DMS153 (cell line): ENCODE results near the gene AUP1.
"Not testable (repeated sequence)": the region's sequence is repeated elsewhere in the genome, so short reads cannot be mapped to it uniquely, and the experiment has no call there.

Experiments used
- DNase-seq: peaks from one replicate; lab custom pipeline; 2025; lab: John Stamatoyannopoulos, UW

Gene AUP1, protein sequence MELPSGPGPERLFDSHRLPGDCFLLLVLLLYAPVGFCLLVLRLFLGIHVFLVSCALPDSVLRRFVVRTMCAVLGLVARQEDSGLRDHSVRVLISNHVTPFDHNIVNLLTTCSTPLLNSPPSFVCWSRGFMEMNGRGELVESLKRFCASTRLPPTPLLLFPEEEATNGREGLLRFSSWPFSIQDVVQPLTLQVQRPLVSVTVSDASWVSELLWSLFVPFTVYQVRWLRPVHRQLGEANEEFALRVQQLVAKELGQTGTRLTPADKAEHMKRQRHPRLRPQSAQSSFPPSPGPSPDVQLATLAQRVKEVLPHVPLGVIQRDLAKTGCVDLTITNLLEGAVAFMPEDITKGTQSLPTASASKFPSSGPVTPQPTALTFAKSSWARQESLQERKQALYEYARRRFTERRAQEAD

DNA sequence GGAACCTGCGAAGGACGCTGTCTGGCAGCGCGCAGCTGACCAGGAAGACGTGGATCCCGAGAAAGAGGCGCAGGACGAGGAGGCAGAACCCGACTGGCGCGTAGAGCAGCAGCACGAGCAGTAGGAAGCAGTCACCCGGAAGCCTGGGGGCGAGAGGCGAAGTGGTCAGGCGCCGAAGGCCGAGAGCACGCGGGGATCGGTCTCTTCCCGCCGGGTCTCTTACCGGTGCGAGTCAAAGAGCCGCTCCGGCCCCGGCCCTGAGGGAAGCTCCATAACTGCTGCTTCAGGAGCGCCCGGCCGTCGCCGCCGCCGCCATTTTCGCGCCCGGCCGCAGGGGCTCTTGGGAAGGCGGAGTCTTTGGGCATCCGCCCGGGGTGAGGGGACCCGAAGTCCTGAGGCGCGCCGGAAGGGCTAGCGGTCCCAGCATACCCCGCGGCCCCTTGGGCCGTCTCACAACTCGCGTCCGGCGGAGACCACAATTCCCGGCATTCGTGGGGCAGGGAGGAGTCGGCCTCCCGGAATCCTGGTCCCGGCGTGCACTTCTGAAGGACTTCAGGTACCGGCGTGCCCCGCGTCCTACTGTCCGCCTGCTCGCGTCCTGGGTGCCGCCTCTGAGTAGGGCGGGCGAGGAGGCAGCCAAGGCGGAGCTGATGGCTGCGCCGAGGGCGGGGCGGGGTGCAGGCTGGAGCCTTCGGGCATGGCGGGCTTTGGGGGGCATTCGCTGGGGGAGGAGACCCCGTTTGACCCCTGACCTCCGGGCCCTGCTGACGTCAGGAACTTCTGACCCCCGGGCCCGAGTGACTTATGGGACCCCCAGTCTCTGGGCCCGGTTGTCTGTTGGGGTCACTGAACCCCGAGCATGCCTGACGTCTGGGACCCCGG is at the start of gene AUP1, which contains the start of gene HTRA2:
TSS of gene AUP1 (minus strand) at position 350 of the 882 bp plus-strand sequence. CDS start at position 273, 77 bp downstream.
TSS of gene HTRA2 (plus strand) at position 577 of the 882 bp plus-strand sequence. CDS start at position 651, 74 bp downstream.
- DNase-seq, result peak; percentile 98

DNA sequence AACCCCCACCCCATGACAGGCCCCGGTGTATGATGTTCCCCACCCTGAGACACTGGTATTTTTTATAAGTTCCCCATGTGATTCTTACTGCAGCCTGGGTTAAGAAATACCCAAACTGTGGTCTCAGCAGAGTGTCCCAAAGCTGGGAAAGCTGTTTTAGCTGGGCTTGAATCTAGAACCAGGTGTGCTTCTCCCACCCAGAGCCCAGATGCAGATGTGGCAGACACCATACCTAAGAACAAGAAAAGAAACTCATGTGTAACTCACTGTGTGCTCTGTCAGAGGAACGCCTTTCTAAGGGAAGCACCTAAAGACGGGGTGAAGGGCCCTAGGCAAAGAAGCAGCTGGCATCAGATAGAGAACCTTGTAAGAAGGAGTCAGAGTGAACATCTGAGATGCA is 48.9 kb upstream of the AUP1 start:
- no peak for DNase-seq

DNA sequence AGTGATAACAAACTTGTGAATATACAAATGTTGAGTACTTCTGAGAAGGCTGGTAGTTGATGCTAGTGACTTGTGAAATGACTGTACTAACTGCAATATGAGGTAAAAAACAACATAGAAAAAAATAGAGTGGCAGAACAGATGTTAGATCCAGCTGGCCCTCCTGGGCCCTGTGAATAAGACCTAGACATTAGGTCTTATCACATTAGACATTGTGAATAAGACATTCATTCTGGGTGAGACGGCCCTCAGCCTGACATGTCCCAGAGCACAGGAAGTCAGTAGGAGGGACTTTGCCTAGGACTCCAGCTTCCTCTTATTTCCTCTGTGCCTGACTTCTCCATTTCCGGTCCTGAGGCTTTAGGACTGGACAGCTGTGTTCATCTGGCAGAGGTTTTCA is 47.9 kb upstream of the AUP1 start:
- DNase-seq, result no peak

DNA sequence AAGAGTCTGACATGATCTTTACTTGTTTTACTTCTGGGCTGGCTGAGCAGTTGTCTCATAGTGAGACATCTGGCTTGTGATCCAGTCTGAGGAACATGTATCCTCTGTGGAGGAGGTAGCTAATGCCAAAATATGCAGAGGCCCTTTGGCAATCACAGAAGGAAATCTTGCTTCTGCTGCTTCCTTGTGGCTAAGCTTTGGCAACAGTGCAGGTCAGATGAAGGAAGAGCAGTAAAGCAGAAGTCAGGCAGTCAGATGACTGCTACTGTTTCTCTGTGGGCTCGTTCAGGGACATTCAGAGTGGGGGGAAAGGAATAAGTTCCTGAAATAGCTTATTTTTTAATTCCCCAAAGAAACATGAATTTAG is 47.3 kb upstream of the AUP1 start:
- no peak for DNase-seq

DNA sequence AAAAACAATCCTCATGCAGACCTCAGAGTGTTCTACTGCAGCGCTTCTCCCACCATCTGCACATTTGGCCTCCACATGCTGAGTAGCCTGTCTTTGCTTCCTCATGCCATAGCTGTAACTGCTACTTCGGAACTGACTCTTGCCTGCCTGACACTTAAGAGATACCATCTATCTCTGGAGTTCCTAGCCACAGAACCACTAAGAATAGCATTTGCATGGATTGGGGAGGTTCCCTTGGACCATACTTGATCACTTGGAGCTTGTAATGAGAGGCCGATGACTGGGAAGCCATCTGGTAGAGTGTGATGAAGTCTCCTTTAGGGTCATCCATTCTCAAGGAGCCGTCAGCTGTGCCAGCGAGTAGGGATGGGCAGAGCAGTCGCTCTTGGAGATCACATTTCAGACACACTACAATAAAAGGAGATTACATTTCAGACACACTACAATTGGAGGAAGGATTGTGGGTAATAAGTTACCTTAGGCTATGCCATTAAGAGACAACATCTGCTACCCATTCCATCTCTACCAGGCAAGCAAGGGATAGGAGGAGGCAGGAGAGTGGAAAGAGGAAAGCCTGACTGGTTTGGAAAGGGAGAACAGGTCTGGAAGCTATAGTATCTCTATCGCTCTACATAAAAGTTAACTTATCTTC is 46.8 kb upstream of the AUP1 start:
- no peak for DNase-seq

DNA sequence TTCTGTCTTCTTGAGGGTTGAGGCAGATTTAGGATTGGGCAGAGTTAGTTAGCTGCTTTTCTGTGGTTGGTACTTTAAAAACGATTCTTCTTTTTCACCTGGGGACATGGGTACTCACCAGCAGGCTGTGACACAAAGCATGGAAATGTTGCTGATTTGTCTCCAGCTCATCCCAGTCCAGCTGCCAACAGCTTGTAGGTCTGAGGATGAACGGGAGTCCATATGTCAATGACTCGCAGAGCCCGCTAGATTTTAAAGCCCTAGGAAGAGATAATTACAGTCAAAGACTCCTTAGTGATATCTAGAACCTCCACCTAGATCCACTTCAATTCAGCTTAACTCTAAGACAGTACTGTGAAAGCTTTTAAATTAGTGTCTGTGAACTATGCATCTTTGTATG is 45.8 kb upstream of the AUP1 start:
- DNase-seq, result no peak

DNA sequence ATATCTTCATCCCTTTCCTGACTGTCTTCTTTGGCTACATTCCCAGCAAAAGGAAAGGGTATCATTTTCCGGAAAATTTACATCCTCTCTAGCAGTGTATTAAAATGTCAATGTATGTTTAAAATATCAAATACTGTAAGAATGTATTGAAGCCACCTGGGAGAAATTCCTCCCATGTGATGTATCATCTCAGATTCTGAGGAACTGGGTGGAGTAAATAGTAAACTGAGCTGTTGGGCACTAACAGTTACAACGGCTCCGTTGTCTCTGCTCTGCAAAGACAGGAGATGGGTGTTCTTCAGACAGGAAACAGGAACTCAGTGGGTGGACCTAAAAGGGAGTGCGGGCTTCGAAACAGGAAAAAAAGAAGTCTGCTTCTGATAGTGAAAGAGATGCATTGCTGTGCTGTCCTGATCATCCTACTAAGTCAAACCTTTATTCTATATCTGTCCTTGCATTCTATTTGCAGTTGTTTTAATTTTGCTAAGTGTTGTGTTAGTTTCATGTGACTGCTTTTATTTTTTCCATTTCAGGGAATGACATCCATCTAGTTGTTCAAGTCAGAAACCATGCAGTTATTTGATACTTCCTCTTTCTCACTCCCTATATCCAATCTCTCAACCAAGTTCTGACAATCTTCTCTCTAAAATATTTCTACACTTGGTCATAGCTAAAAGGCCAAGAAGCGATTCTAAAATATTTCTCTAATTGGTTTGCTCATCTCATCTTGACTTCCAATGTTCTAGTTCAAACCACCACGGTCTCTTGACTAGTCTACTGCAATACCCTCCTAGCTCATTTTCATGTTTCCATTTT is 44.4 kb upstream of the AUP1 start:
- DNase-seq, result no peak

DNA sequence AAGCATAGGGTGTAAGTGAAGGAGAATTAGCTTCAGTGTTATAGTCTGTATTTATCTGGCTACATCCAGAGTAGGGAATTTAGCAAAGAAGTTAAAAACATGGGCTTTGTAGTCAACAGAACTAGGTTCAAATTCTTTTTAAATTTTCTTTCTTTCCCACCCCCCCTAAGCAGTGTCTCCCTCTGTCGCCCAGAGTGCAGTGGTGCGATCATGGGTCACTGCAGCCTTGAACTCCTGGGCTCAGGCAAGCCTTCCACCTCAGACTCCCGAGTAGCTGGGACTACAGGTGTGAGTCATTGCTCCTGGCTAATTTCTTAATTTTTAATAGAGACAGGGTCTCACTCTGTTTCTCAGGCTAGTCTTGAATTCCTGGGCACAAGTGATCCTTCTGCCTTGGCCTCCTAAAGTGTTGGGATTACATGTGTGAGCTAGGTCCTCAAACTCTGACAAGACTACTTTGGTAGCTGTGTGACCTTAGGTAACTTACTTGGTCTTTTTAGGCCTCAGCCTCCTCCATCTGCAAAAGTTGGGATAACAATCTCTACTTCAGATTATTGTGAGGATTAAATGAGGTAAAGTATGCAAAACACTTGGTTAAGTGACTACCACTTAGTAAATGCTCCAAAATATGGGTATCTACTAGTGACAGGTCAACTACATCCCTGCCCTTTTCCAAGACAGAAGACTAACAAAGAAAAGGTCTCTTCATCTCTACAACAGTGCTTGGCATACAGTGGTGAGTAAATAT is 42.8 kb upstream of the AUP1 start:
- no peak for DNase-seq

DNA sequence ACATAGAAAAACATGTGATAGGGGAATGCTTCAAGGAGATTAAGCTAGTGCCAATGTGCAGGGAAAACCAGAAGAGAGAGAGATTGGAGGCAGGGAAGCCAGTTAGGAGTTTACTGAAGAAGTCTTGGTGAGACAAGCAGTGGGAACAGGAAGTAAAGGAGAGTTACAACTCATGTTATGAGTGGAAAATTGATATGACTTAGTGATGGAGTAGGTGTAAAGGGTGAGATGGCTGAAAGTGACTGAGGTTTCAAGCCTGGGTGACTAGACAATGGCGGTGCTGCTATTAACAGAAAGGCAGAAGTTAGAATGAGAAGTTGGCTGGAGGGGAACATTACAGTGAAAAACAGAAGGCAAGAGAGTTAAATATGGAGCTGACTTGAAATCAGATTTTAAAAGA is 41.6 kb upstream of the AUP1 start:
- no peak for DNase-seq

DNA sequence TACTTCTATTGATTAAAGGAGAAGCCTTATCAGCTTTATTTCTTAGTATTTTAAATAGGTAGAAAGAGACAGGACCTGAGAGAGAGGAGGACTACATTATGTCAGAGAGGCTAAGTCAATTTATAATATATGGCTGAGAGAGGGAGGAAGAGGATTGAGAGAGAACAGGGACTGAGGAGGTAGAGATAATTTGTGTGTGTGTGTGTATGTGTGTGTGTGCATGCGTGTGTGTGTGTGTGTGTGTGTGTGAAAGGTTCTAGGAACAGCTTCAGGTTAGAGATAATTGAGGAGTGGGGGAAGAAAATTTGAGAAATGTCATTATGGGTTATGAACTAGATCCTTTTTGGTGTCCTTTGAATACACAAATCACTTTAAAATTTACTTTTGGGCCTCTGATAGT is 40.2 kb upstream of the AUP1 start:
- no peak for DNase-seq

DNA sequence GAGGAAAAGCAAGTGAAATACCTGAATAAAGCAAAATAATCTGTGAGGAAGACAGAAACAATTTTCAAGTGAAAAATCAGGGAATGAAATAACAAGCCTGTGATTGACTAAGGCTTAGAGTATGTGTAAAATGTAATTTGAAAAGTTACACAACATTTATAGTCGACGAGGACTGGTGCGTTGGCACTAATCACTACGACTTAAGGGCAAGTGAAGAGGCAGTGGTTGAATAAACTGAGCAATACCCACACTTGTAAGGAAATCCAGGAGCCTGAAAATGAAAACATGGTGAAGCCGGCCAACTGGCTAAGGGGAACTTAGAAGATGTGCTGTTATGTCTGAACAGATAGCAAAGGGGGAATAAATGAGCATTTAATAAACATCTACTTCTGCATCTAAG is 38.4 kb upstream of the AUP1 start:
- DNase-seq, result no peak

DNA sequence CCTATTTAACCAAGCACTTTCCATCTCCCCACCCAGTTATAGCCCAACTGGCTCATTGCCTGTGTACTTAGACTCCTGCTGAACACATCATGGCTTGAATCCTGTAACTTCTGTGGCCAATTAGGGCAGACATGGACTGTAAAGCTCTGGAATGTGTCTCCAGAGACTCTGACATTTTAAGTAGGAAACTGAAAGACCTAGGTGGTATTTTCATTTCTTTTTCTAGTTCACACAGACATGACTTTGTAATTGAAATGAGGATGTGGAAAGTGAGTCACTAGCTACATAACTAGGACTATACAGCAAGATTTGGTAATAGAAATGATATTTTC is 37.2 kb upstream of the AUP1 start:
- DNase-seq, result no peak

DNA sequence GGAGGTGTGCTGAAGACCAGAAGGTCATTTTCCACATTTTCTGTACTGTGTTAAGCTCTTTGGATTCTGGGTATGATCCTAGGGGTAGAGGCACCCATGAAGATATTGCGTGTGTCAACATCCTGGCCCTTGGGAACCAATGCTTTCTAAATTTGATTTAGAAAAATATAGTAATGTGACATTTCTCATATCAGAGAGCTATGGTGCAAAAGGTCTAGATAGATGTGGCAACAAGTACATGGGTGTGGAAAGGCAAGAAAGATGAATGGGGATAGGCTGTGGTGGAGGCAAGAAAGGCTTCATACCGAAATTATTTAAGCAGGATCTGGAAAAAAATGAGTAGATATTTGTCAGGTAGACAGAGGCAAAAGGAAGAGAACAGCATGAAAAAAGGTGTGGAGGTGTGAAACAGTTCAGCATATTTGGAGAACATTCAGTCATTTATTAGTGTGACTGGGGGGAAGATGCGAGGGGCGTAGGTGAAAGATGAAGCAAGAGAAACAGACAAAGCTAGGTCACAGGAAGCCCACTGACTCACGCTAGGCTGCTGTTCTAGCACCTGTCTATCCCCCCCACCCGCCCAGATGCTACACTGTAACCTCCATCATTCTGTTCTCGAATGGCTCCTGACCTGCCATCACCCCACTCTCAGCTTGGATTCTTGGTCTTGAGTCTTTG is 36.7 kb upstream of the AUP1 start:
- no peak for DNase-seq

DNA sequence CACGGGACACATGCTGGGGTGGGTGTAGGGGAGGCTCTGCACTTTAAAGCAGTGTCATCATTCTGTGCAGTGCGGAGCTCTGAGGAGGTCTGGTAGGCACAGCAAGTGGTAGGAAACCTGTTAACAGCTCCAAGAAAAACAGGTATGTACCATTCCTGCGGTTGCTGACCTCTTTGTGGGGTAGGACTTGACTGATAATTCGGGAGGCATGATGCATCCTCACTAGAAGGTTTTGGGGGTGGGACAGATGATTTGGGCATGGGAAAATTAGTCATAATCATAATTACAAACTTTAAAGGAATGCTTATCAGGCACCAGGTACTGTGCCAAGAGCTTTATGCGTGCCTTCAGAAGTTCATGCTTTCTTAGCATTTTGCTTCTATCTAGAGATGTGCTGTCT is 34.7 kb upstream of the AUP1 start:
- DNase-seq, result no peak

DNA sequence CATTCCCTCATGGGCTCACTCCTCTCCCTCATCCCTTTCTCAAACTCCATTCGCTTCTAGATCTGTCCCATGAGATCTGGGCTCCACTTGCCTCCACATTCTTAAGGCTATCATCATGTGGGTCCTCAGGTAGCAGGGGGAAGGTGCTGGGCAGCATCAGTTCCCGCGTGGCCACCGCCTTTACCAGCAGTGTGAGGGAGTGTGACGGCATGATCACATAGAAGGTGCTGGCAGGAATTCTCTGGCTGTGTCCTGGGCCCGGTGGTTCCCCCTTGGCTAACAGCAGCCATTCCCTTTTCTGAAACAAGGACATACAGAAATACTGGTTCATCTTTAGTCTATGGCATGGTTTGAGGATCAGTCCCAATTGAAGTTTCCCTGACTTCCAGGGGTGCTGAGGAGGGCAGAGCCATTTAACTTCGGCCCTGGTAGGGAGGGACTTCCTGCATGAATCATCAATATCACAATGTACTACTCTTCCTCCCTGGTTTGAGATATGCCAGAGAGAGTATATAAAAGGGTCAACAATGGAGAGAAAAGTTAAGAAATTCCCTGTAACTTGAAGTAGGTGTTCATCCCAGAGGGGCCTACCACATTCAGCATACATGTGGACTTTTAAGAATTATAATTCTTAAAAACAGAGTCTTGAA is 32.7 kb upstream of the AUP1 start:
- DNase-seq, result no peak

DNA sequence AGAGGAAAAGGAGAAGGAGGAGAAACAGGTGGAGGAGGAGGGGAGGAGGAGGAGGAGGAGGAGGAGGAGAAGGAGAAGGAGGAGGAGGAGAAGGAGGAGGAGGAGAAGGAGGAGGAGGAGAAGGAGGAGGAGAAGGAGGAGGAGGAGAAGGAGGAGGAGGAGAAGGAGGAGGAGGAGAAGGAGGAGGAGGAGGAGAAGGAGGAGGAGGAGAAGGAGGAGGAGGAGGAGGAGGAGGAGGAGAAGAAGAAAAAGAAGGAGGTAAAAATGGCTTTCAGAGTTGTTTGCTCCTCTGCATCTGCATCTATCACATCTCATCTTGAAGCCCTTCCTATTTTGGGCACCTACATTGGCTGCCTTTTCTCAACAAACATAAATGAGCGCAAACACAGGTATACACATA is 31.5 kb upstream of the AUP1 start:
- DNase-seq, result not testable (repeated sequence)

DNA sequence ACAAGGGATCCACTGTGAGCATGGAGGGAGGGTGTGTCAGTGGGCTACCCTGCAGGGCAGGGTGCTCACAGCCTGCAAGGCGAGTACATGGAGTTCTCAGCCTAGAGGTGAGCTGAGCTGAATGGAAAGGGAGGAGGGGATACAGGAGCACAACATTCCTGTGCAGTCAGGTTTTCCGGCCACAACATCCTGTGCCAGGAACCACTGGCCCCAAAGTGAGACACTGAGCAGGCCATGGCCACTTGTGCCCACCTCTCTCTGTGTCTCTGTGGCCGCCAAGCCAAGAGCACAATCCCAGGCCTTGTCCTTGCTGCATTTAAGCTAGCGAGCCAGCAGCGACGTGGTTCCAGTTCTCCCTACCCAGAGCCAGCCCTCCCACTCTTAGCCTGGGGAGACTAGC is 31.1 kb upstream of the AUP1 start:
- no peak for DNase-seq

DNA sequence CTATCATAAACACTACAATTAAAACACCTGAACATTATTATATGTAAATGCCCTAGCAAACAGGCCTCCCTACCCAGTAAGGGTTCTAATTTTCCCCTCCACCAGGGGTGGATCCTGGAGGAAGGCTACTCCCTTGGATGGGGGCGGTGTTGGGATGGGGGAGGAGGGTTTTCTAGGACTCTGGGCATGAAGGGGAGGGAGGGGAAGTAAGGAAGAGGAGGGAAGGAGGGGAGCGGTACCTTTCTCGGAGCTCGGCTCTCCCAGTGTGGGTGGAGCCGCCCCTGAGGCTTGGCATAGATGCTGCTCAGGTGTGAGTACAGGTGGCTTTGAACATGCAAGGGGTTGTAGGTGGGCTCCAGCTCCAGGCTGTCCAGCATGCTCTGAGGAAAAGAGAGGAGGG is 30.4 kb upstream of the AUP1 start:
- no peak for DNase-seq

DNA sequence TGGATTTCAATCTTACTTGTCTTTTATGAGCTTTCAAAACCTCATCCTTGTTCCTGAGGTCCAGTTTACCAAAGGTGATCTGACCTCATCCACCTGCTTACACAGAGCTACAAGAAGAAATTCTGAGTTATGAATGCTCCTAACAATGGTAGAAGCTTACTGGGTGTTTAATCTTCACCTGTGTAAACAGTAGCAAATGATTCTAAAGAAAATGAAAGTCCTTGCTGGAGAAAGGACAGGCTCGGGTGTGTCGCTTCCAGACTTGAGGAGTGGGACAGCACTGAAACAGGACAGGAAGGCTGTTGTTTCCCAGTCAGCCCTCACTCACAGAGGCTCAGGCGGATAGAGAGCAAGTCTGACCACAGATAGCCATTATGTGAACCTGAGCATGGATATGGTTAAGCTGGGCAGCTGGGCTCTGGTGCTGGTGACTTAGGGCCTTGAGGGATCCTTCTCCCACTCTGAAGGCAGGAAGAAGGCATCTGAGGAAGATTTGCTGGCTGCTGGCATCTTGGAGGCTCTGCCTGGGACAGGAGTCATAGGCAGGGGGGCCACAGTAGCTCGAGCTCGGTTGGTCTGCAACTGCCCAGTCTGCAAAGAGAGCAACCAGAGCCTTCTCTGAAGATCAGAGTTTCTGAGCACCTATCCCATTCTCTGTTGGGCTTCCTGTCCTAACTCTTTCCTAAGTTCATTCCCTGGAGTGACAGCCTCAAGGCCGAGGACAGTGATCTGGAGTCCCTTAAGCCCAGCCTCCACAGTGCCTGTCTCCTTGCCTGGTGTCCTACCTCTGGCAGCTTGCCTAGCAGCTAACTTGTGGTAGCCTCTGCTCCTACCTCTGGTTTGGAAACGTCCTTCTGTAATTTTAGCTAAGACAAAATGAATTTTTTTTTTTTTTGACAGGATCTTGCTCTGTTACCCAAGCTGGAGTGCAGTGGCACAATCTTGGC is 29.1 kb upstream of the AUP1 start:
- DNase-seq, result no peak
